Ovary (tissue), 3 donors: ENCODE results near the gene ATP8B3.

ENCODE experiments used
- CTCF ChIP-seq, 3 donors: fragments of 450-650 bp in 2 of 3; fragments of 200-600 bp in 1 of 3; IDR thresholded peaks; one replicate each; pipeline versions ENCODE4 v1.5.1 to v1.8.0; 2016 to 2022; ENCODE audit warnings: antibody characterized with exemption in 3 of 3, mild to moderate bottlenecking in 1 of 3
- POLR2A ChIP-seq: fragments of 450-650 bp; IDR thresholded peaks from one replicate; pipeline ENCODE4 v1.6.1; 2017; ENCODE audit warnings: antibody characterized with exemption, mild to moderate bottlenecking, moderate library complexity
- donor health status: DM: no; HTN: no; CAD: no.

DNA sequence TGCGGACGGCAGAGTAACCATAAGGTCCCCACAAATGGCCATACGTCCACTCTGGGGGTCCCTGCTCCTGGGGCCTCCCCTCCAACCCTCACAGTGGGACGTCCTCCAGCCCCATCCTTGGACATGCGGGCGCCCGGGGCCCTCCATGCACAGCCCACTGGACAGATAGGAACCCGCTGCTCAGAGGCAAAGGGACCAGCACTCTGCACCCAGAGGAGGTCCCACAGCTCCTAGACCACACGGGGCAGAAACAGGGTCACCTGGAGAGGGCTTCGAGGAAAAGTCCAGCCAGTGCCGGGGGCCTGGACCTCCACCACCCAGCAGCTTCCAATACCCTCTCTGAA is 25.1 kb upstream of the ATP8B3 start:
- TF ChIP-seq POLR2A (no peak), CTCF (IDR thresholded peaks at IDR 0.05) (no peak)
